ENCODE results near the gene TWIST2.
A peak's percentile ranks its signal among the peaks of the same experiment; 100 is the strongest.

The TWIST2 gene

GRCh38 chr2:238884812-238885408, 37.0 kb downstream of the TWIST2 start:
- H3K4me1 Mint-ChIP-seq: peaks cover 30% of the 10 kb centered on the region
- H3K9me3 Mint-ChIP-seq: no peaks in the 10 kb centered on the region
- peaks cover 7% of the 10 kb centered on the region for H3K36me3 Mint-ChIP-seq (ENCODE audit: low read depth)
- no peak overlapping the region for H3K4me3 Mint-ChIP-seq
- no peak for TF ChIP-seq CTCF (IDR thresholded peaks at IDR 0.05; ENCODE audit: unreplicated experiment in 3 of 3)
- peak overlapping the region; percentile 4 to 33 (median 12) for H3K27ac Mint-ChIP-seq
- peaks cover 37% of the 10 kb centered on the region for H3K27me3 Mint-ChIP-seq (ENCODE audit: low read depth)

GRCh38 chr2:238886453-238887094, 38.7 kb downstream of the TWIST2 start:
- H3K4me1 Mint-ChIP-seq: peaks cover 37% of the 10 kb centered on the region
- H3K27me3 Mint-ChIP-seq (ENCODE audit: low read depth): peaks cover 33% of the 10 kb centered on the region
- no peaks in the 10 kb centered on the region for H3K9me3 Mint-ChIP-seq
- peak overlapping the region in 1 of 3 experiments; percentile 33 for H3K27ac Mint-ChIP-seq
- no peak for TF ChIP-seq CTCF (IDR thresholded peaks at IDR 0.05; ENCODE audit: unreplicated experiment in 3 of 3)
- H3K36me3 Mint-ChIP-seq (ENCODE audit: low read depth): peaks cover 7% of the 10 kb centered on the region
- no peak overlapping the region for H3K4me3 Mint-ChIP-seq

DNA sequence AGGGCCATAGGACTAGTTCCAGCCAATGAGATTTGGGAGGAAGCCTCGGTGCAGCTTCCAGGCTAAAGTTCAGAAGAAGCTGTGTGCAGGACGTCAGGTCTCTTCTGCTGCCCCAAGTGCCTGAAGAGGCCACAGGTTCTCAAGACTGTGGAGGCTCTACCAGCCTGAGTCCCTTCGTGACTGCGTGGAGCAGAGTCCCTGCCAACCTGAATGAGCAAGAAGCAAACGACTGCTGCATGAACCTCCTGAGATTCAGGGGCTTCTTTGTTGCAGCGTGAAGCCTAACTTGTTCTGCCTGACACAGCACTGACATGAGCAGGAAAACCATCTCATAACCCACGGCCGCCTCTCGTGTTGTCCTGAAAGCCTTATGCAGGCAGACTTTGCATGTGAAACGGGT, 39.7 kb downstream of the TWIST2 start:
- Mint-ChIP-seq H3K27ac (no peak overlapping the region), H3K4me3 (no peak overlapping the region), H3K9me3 (no peaks in the 10 kb centered on the region), H3K4me1 (peaks cover 30% of the 10 kb centered on the region), H3K36me3 (ENCODE audit: low read depth) (peaks cover 7% of the 10 kb centered on the region), H3K27me3 (ENCODE audit: low read depth) (peaks cover 22% of the 10 kb centered on the region)
- TF ChIP-seq CTCF (IDR thresholded peaks at IDR 0.05; ENCODE audit: unreplicated experiment in 3 of 3): no peak

DNA sequence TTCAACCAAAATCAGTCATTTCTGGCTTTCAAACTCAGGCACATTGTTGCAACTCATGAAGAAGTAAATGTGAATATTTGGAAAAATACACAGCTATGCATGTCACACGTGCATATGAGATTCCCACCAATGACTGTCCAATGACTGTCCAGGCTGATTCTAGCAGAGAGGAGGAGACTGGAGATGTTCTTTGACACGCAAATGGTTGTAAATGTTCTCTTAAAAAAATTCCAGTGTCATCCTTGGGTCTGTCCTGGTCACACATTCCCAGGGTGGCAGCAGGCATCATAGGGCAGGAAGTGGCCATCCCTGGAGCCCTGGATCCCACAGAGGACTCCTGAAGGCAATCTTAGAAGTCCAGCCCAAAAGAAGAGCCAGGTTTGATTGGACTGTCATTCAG, 40.9 kb downstream of the TWIST2 start:
- Mint-ChIP-seq H3K36me3 (ENCODE audit: low read depth) (peaks cover 7% of the 10 kb centered on the region), H3K9me3 (no peaks in the 10 kb centered on the region), H3K4me3 (no peak overlapping the region), H3K27me3 (ENCODE audit: low read depth) (peaks cover 16% of the 10 kb centered on the region), H3K4me1 (peaks cover 19% of the 10 kb centered on the region), H3K27ac (no peak overlapping the region)
- no peak for TF ChIP-seq CTCF (IDR thresholded peaks at IDR 0.05; ENCODE audit: unreplicated experiment in 3 of 3)

DNA sequence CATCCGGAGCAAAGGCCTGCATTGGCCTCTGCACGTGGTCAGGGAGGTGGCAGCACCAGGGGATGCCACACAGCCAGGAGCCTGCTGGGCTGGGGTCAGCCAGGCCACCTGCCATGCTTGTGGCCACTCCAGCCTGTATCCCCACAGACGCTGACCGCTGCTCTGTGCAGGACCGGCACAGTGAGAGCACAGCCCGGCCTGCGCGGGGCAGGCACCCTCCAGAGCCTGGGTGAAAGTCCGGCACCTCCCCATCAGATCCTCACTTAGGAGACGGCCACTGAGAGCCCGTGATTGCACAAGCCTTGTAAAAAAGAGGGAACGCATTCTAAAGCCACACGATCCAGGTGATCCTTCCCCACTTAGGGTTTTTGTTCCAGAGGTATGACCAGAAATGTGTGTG, 42.2 kb downstream of the TWIST2 start:
- peaks cover 26% of the 10 kb centered on the region for H3K4me1 Mint-ChIP-seq
- H3K27me3 Mint-ChIP-seq (ENCODE audit: low read depth): peaks cover 15% of the 10 kb centered on the region
- TF ChIP-seq CTCF (IDR thresholded peaks at IDR 0.05; ENCODE audit: unreplicated experiment in 3 of 3): no peak

More for the DNA sequence above, 42.2 kb downstream of the TWIST2 start:
- Mint-ChIP-seq H3K36me3 (ENCODE audit: low read depth) (peaks cover 7% of the 10 kb centered on the region), H3K4me3 (no peak overlapping the region), H3K27ac (no peak overlapping the region), H3K9me3 (no peaks in the 10 kb centered on the region)
